Measurements from ENCODE around the gene SPRTN.

The SPRTN gene

DNA sequence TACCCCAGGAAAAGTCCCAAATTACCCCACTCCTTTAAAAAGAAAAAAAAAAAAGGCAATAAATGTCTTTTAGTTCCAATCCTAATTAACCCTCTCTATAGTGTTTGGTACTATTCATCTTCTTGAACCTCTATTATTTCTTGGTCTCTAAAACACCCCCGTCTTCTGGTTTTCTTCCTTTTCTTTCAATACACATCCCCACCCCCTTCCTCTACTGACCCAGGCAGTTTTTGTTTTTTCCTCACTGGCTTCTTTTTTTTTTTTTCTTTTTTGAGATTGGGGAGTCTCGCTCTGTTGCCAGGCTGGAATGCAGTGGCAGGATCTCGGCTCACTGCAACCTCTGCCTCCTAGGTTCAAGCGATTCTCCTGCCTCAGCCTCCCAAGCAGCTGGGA, 57.9 kb downstream of the SPRTN start:
- no peak for TF ChIP-seq CTCF (IDR thresholded peaks at IDR 0.05; ENCODE audit: control extremely low read depth, extremely low read depth, low read depth, missing control alignments)
- ChIA-PET CTCF (interaction anchor here (1.3 kb wide), 1 partner anchor 17 kb away, joined by 4 read pairs; no protein-coding TSS in a partner anchor), POLR2A (interaction anchor here (0.7 kb wide), 1 partner anchor 16 kb away, joined by 3 read pairs; no protein-coding TSS in a partner anchor)
- DNase-seq (ENCODE audit: extremely low spot score) = no peak

GRCh38 chr1:231396643-231397042, 58.5 kb downstream of the SPRTN start:
- POLR2A ChIA-PET = interaction anchor here (0.7 kb wide), 1 partner anchor 16 kb away, joined by 3 read pairs; no protein-coding TSS in a partner anchor
- no peak for TF ChIP-seq CTCF (IDR thresholded peaks at IDR 0.05; ENCODE audit: control extremely low read depth, extremely low read depth, low read depth, missing control alignments)

GRCh38 chr1:231397886-231398671, 60.0 kb downstream of the SPRTN start:
- CTCF ChIA-PET = interaction anchor here (1.2 to 1.3 kb wide), 2 partner anchors 10 to 16 kb away, joined by 3 read pairs; no protein-coding TSS in a partner anchor
- no peak for TF ChIP-seq CTCF (IDR thresholded peaks at IDR 0.05; ENCODE audit: control extremely low read depth, extremely low read depth, low read depth, missing control alignments)
- DNase-seq (ENCODE audit: extremely low spot score) = no peak
- POLR2A ChIA-PET = no interaction called here

More at GRCh38 chr1:231396643-231397042, 58.5 kb downstream of the SPRTN start:
- CTCF ChIA-PET = interaction anchor here (1.3 kb wide), 2 partner anchors 15 to 17 kb away, joined by 3 to 4 read pairs; no protein-coding TSS in a partner anchor
- DNase-seq (ENCODE audit: extremely low spot score) = no peak

GRCh38 chr1:231401478-231401877, 63.4 kb downstream of the SPRTN start:
- ChIA-PET CTCF (interaction anchor here (0.6 to 2.9 kb wide), 4 partner anchors 8 to 23 kb away, joined by 3 to 21 read pairs (median 4); no protein-coding TSS in a partner anchor), POLR2A (interaction anchor here (0.6 kb wide), 1 partner anchor 626 kb away, joined by 6 read pairs; no protein-coding TSS in a partner anchor)

DNA sequence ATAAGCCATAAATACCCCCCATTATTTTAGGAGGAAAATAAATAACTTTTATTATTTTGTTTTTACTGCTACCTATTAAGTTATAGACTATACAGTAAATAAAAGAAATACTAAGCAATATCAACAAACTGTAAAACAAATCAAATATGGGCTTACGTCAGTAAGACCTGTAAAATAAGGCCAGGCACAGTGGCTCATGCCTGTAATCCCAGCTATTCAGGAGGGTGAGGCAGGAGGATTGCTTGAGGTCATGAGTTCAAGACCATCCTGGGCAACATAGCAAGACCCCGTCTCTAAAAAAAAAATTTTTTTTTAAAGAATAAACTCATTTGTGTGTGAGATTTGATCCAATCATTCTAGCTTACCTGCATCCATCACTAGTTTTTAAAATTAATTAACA, 66.2 kb downstream of the SPRTN start:
- DNase-seq (ENCODE audit: extremely low spot score) = no peak
- POLR2A ChIA-PET = interaction anchor here (0.7 kb wide), 1 partner anchor 114 kb away, joined by 16 read pairs; no protein-coding TSS in a partner anchor
- CTCF ChIA-PET = interaction anchor here (1.3 to 1.4 kb wide), 2 partner anchors 9 to 14 kb away, joined by 4 to 6 read pairs; no protein-coding TSS in a partner anchor
- no peak for TF ChIP-seq CTCF (IDR thresholded peaks at IDR 0.05; ENCODE audit: control extremely low read depth, extremely low read depth, low read depth, missing control alignments)

More at GRCh38 chr1:231401478-231401877, 63.4 kb downstream of the SPRTN start:
- no peak for DNase-seq (ENCODE audit: extremely low spot score)
- no peak for TF ChIP-seq CTCF (IDR thresholded peaks at IDR 0.05; ENCODE audit: control extremely low read depth, extremely low read depth, low read depth, missing control alignments)

All from GM10248 (cell line).